H1 (cell line): ENCODE measurements around the gene INCENP.

Experiments used
- CTCF ChIP-seq, 3 experiments: IDR thresholded peaks; 1 replicate in 2 of 3; 2 replicates in 1 of 3; pipeline versions ENCODE4 v1.5.1 to v1.6.1; 2011; ENCODE audit warnings: low read length in 3 of 3, mild to moderate bottlenecking in 3 of 3, inconsistent platforms in 2 of 3, low read depth in 1 of 3, moderate library complexity in 1 of 3; ENCODE audit not compliant: insufficient read depth in 1 of 3; ENCODE audit errors: control extremely low read depth in 1 of 3
- EP300 ChIP-seq, 2 experiments: IDR thresholded peaks; 1 replicate in 1 of 2; 2 replicates in 1 of 2; pipeline ENCODE4 v1.6.1; 2011 to 2012; ENCODE audit warnings: low read depth in 2 of 2, low read length in 2 of 2, mild to moderate bottlenecking in 2 of 2, borderline replicate concordance in 1 of 2, inconsistent platforms in 1 of 2, moderate library complexity in 1 of 2
- FOSL1 ChIP-seq: IDR thresholded peaks from 2 replicates; pipeline ENCODE4 v1.6.1; 2011; ENCODE audit warnings: mild to moderate bottlenecking, low read depth, low read length, moderate library complexity; ENCODE audit not compliant: insufficient read depth
- GABPA ChIP-seq: IDR thresholded peaks from 2 replicates; pipeline ENCODE4 v1.6.1; 2011; ENCODE audit warnings: mild to moderate bottlenecking, low read length, moderate library complexity, borderline replicate concordance; ENCODE audit not compliant: insufficient read depth
- MAX ChIP-seq: IDR thresholded peaks from 2 replicates; pipeline ENCODE4 v1.6.1; 2012; ENCODE audit warnings: inconsistent platforms
- NRF1 ChIP-seq: IDR thresholded peaks from 2 replicates; pipeline ENCODE4 v1.6.1; 2011; ENCODE audit warnings: mild to moderate bottlenecking, low read depth, low read length, improper control_type of control experiment
- POLR2A ChIP-seq, 2 experiments: IDR thresholded peaks; 1 replicate in 1 of 2; 2 replicates in 1 of 2; pipeline ENCODE4 v1.6.1; 2011; ENCODE audit warnings: low read depth in 2 of 2, low read length in 2 of 2, mild to moderate bottlenecking in 2 of 2; ENCODE audit errors: control extremely low read depth in 1 of 2
- POLR2AphosphoS5 ChIP-seq: IDR thresholded peaks from 2 replicates; pipeline ENCODE4 v1.6.1; 2011; ENCODE audit warnings: low read depth, low read length
- ZNF274 ChIP-seq: IDR thresholded peaks from 2 replicates; pipeline ENCODE4 v1.7.0; 2012; ENCODE audit warnings: low read length, borderline replicate concordance; ENCODE audit errors: extremely low read depth

GRCh38 chr11:62138630-62139425 is 15.0 kb downstream of the INCENP start:
- TF ChIP-seq CTCF (IDR thresholded peaks at IDR 0.05; ENCODE audit: control extremely low read depth in 1 of 3, insufficient read depth in 1 of 3, low read depth in 1 of 3, low read length in 3 of 3), result no peak
- no peak for TF ChIP-seq NRF1
- no peak for TF ChIP-seq POLR2A (IDR thresholded peaks at IDR 0.05; ENCODE audit: control extremely low read depth in 1 of 2, low read depth in 2 of 2, low read length in 2 of 2)
- TF ChIP-seq GABPA, result no peak
- TF ChIP-seq POLR2AphosphoS5, result no peak
- TF ChIP-seq ZNF274, result no peak
- TF ChIP-seq FOSL1, result no peak
- no peak for TF ChIP-seq MAX
- no peak for TF ChIP-seq EP300 (IDR thresholded peaks at IDR 0.05; ENCODE audit: borderline replicate concordance in 1 of 2, low read depth in 2 of 2, low read length in 2 of 2)
